Activated CD4-positive, CD25-positive, alpha-beta regulatory T cell treated with anti-CD3 and anti-CD28 coated beads, Interleukin-2, amount 50 U/mL, for 16 hours (primary cell): ENCODE data around the gene RSPH9.

ENCODE experiments used
- DNase-seq: peaks from one replicate; pipeline ENCODE4 v3.0.0-alpha.2; 2020; ENCODE audit warnings: low read depth, low spot score

The RSPH9 gene, protein sequence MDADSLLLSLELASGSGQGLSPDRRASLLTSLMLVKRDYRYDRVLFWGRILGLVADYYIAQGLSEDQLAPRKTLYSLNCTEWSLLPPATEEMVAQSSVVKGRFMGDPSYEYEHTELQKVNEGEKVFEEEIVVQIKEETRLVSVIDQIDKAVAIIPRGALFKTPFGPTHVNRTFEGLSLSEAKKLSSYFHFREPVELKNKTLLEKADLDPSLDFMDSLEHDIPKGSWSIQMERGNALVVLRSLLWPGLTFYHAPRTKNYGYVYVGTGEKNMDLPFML

DNA sequence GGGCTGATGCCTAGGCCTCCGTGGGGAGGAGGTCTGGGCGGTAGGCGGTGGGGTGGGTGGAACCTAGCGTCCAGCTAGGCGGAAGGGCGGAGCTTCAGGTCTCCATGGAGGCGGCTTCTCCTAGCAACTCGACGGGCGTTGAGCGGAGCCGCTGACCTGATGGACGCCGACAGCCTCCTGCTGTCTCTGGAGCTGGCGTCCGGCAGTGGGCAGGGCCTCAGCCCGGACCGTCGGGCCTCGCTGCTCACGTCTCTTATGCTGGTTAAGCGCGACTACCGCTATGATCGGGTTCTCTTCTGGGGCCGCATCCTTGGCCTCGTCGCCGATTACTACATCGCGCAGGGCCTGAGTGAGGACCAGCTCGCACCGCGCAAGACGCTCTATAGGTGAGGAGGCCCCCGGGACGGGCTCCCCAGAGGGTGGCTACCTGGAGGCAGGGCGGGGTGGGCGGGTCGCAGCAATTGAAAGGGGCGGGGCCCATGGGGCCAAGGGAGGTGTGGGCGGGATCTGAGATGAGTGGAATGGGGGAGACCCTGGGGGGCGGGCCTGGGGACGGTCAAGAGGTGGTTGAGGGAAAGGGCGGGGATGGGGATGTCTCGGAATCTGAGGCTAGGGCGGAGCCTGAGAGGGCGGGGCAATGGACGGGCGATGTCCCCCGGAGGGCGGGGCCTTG is at the start of gene RSPH9:
RSPH9 (plus strand) TSS at position 97 of the 673 bp plus-strand sequence; CDS start at position 160, 63 bp downstream.
- peak; percentile 36 for DNase-seq

DNA sequence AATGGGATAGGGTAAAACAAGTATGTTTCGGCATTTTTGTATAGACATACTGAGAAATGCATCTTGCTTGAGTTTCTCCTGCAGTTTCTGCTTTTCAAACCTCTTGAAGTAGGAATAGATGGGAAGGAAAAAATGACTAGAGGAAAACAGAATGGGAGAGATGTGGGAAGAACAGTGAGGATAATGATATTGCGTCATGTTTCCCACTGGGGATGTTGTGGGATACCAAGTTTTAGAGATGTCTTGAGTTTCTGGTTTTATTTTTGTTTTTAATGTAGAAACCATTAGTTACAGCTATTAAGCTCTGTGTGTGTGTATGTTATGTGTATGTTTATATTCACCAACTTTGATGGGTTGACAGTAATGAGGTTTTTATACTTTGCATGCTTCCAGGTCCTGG is 44.2 kb upstream of the RSPH9 start:
- DNase-seq = no peak

DNA sequence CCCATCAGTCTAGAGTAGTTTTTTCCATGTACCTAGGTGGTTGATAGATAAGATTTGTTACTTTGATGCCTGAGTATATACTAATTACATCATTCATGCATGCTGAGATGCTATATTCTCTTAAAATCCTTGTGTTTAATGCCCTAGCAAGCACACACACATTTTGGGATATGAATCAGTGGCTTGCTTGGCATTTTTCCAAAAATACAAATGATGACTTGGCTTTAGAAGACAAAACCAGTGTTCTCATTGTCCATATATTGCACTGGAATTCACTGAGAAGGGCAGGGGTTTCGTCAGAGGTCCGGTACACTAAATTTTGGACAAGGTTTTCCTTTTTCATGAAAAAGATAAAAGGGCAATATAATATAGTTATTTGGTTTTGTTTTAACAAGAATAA is 40.7 kb upstream of the RSPH9 start:
- no peak for DNase-seq

DNA sequence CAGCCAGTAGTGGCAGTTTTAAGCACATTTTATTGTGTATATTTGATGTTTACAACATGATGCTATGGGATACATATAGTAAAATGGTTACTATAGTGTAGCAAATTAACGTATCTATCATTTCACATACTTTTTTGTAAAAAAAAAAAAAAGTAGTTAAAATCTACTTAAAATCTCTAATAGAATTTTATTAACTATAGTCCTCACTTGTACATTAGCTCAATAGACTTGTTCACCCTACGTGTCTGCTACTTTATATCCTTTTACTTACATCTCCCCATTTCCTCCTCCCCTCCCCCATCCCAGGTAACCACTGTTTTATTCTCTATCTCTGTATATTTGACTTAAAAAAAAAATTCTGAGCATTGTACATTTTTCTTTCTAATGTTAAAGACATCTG is 38.8 kb upstream of the RSPH9 start:
- no peak for DNase-seq

DNA sequence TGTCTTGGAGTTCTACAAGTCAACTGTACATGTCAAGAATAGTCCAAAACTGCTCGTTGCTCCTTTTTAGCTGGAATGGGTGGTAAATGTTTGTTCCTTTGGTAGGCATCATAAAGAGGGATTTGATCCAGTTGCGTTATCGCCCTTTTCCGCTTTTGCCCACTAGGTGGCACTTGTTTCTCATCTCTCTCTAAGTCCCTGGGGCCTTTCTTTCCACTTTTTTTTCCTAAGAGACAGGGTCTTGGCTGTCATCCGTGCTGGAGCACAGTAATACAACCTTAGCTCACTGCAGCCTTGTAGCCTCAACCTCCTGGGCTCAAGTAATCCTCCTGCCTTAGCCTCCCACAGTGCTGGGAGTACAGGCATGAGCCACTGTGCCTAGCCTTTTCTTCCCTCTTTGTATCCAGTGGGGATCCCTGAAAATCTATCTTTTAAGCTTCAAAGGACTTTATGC is 36.5 kb upstream of the RSPH9 start:
- peak; percentile 30 for DNase-seq

DNA sequence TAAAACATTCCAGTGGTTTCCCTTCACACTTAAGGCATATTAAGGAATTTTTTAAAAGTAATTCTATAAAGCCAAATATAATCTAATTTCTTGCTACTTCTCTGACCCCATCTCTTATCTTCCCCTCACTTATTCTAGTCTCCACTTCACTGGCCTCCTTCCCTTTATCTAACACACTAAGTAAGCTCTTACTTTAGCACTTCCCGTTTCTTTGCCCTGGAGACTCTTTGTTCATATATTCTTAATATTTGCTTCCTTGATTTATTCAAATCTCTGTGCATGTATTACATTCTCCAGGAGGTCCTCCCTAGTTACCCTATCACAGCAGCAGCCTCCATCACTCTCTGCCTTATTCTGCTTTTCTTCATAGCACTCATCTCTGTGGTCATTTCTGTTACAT is 36.0 kb upstream of the RSPH9 start:
- no peak for DNase-seq

DNA sequence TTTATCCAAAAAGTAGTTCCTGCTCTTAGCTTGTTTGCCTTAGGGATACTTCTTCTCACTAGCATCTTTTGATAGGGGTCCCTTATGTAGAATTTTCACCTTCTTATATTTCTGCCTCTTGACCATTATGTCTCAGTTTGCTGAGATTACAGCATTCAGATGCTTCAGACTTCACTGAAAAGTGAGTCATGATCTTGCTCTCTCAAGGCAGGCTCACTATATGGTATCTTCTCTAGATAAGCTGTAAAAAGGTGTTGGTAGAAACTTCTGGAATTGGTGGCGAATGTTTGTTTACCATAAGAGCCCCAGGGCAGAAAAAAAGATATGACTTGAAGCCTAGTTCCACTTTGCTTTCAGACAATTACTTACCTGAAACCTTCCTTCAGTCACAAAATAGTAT is 35.4 kb upstream of the RSPH9 start:
- no peak for DNase-seq

DNA sequence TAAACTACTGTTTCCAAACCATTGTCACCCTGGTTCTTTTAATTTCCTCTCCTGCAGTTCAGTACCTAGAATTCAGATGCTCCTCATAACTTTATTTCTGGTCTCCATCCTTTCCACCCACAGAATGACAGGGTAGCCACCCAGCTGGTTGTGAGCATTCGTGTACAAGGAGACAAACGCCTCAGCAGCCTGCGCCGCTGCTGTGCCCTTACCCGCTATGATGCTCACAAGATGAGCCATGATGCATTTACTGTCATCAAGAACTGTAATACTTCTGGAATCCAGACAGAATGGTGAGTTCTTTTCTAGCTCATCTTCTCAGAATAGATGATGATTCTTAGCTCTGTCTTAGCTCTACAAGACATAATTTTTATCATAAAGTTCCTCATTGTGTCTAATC is 34.4 kb upstream of the RSPH9 start:
- DNase-seq = no peak

DNA sequence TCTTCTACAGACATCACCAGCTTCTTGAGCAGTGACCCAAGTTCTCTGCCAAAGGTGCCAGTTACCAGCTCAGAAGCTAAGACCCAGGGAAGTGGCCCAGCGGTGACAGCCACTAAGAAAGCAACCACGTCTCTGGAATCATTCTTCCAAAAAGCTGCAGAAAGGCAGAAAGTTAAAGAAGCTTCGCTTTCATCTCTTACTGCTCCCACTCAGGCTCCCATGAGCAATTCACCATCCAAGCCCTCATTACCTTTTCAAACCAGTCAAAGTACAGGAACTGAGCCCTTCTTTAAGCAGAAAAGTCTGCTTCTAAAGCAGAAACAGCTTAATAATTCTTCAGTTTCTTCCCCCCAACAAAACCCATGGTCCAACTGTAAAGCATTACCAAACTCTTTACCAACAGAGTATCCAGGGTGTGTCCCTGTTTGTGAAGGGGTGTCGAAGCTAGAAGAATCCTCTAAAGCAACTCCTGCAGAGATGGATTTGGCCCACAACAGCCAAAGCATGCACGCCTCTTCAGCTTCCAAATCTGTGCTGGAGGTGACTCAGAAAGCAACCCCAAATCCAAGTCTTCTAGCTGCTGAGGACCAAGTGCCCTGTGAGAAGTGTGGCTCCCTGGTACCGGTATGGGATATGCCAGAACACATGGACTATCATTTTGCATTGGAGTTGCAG is 31.0 kb upstream of the RSPH9 start:
- no peak for DNase-seq

DNA sequence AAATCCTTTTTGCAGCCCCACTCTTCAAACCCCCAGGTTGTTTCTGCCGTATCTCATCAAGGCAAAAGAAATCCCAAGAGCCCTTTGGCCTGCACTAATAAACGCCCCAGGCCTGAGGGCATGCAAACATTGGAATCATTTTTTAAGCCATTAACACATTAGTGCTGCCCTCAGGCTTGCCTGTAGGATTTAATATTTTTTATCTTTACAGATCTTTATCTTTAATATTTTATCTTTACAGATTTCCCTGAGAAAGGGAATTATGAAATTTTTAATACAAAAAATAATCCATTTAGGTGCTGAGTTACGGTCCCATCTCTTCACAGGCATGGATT is 30.5 kb upstream of the RSPH9 start:
- no peak for DNase-seq

DNA sequence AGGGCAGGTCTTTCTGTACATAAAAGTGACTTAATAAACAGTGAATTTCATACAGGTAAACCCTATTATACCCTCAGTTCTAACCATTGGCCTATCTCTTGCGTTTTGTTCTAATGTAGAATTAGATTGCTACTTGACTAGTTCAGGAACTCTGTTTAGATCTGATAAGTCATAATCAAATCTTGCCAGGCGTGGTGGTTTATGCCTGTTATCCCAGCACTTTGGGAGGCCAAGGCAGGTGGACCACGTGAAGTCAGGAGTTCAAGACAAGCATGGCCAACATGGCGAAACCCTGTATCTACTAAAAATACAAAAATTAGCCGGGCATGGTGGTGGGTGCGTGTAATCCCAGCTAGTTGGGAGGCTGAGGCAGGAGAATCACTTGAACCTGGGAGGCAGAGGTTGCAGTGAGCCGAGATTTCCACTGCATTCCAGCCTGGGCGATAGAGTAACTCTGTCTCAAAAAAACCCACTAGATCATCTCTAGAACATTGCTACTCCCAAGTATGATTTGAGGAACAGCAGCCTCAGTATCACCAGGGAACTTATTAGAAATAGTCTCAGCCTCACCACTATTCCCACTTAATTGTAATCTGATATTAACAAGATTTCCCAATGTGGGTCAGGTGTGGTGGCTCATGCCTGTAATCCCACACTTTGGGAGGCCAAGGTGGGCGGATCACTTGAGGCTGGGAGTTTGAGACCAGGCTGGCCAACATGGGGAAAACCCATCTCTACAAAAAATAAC is 27.9 kb upstream of the RSPH9 start:
- no peak for DNase-seq

DNA sequence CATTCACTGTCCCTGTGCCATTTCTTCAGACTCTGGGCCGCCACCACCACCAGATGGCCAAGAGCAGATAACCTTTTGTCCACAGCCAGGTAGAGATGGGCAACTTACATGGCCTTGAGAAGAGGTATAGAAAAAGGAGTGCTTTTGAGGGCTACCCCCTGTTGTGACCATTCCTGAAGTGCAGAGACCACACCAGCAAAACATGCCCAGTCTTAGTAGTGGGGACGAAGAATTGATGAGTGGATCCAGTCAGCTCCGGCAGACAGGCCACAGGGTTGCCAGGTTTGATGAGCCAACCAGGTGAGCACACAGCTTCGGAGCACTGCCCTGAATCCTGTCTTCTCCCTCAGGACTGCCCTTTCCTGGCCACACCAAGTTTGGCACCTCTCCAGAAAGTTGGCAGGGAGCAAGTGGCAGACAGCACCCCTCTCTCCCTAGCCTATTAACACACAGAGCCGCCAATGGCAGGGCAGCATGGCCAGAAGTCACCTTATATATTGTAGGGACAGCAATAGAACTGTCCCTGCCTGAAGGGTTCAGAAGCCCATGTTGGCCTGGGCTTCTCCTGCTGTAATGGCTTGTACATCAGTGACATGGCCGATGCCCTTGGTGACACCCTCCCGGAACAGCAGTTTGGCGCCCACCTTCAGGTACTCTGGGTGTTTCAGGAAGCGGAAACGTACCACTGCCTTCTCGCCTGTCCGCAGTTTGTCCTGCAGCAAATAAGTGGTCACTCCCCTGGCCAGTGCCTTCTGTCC is 23.6 kb upstream of the RSPH9 start:
- DNase-seq = no peak

DNA sequence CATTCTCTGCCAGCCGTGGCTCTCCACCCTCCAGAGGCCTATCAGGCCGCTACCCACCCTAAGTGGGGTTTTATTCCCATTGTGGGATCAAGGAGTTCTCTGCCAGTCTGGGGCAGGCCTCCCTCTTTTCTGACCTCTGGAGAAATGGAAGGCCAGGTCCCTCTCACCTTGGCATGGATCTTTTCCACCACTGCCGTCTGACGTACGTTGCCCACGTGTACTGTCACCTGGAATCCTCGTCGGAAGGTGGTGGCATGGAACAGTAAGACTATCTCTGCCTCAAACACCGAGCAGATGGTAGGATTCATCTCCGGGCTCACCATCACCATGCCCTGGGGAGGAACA is 23.0 kb upstream of the RSPH9 start:
- DNase-seq = no peak

DNA sequence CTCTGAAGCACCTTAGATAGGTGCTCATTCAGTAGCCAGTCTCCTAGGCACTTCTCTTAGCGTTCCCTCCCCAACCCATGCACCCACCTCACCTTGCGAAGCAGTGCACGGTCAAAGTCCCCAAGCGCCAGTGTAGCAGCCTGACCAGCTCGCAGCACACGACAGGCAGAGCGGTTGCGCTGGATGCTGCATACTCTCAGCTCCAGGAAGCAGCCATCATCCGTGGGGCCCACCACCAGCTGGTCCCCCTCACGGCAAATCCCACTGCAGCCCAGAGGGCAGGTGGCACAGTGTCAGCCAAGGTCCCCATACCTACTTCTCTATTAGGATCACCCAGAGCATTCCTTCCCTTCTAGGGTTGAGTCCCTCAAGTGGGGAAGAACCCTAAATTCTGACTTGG is 22.3 kb upstream of the RSPH9 start:
- DNase-seq = no peak

DNA sequence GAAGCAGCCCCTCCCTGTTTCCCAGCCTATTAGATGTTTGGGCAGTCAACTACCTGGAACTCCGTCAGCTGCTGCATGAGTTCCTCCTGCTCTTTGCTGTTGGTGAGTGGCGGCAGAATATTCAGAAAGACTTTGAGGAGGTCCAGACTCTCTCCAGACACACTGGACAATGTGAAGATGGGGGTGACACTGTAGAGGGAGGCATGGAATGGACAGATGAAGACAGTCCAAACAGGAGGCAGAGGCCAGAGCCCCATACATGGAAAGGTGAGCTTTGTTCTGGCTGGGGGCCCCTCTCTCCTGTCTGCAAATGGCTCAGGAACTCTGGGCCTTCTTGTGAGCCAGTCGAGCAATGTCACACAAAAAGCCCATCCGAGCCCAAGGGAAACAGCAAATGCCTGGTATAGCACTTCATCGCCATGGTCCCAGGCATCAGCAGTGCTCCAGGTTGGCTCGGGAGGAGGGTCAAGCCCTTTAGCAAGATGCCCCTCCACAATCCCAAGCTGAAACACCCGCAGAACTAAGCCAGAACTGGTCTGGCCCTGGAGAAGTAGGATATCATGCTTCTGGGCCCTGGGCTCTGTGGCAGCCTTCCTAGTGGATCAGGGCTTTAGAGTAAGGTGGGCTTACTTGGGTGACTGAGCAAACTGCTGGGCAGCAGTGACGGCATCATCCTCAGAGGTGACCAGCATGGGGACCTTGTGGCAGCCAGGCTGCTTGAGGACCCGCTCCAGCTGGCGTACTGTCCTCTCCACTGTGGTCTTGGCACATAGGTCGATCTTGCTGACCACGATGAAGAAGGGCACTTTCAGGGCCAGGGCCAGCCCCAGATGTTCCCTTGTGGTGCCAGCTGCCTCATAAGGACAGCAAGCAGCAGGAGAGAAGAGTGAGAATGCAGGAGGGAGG is 20.7 kb upstream of the RSPH9 start:
- DNase-seq = no peak

DNA sequence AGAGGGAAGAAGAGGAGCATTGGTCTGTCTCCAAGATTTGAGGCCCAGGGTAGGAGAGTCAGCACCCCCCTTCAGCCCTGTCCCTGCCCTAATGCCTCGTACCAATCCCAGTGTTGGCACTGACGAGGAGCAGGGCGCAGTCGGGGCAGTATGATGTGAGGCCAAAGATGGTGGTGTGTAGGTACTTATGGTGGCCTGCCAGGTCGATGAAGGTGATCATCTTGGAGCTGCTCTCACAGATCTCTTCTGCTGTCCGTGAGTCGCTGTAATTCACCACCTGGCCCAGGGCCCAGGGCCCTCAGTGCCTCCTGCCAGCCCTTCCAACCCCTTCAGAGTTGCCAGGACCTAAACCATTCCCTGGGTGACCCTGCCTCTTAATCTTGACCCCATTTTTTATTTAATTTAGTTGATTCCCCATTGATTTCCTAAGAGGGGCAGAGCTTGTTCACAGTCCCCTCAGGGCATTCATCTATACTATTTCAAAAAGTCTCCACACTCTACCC is 20.0 kb upstream of the RSPH9 start:
- no peak for DNase-seq

DNA sequence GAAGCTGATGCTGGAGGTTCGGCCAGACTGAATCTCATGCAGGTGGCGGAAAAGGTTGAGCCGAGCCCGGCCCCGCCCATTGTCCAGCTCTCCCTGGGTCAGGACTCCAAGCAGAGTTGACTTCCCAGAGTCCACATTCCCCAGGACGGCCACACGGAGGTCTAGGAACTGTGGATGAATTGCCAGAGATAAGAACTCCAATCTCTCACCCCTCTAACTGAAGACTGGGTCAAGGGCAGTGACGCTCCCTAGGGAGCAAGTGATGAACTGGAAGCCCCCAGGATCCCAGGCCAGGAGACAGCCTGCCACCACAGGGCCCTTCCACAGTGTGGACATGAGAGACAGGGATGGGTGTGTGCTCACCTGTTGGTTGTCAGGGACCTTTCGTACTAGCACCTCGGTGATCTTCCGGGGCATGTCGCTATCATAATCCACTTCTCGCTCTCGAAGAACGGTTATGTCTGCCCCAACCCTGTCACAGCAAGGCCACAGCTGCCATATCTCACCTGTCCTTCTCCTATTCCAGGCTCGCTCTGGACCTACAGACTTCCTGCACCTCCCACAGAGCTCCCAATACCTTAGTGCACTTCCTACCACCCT is 19.3 kb upstream of the RSPH9 start:
- no peak for DNase-seq

DNA sequence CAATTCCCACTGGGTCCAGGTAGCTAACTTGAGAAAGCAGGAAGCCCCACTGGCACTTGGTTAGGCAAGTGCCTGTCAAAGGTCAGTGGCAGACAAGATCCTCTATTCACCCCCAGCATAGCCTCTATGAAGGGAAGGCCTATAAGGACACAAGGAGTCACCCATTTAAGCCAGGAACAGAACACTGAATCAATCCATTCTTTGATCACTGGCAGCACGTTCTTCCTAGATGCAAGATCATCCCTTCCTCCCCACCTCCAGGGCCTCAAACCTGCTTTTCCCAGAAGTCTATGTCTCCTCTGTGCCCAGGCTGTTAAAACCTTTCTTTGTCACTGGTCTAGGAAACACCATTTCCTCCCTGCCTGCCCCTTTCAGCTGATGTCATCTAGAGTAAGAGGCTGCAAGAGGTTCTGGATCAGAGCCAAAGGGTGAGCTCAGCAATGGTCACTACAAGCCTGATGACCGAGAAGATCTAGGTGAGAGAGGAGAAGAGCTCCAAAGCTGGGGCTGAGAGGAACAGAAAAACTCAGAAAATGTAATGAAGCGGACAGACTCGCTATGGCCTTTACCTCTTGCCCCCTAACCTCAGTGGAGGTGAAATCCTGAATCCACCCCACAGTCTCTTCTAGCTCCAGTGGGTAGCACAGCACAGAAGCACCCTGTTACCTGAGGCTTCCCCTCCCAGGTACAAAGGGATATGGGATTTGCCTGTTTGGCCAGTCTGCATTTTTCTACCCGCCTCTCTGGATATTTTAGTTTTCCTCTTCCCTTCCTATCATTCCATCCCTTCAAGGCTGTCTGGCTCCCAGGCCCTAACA is 17.6 kb upstream of the RSPH9 start:
- no peak for DNase-seq
